A549 (cell line): ENCODE results near the gene C1QTNF12. TPM values are rescaled to one million over a fixed set of nuclear protein-coding genes. Genes with fewer than 3 reads are reported as not detected.

Experiments used
- ATAC-seq, 2 experiments: fragments of 200-7000 bp in 1 of 2; fragments of >200 bp in 1 of 2; cut with Nextera tagmentation in 1 of 2; cut with Tn5 transposase in 1 of 2; 3 replicates each; pipeline versions ENCODE4 v1.8.0 to v1.9.1; 2018 to 2020; ENCODE audit warnings: mild to moderate bottlenecking in 1 of 2, moderate library complexity in 1 of 2
- CTCF ChIA-PET: fragments of 300-600 bp; sonication (Branson Sonifier 250); formaldehyde crosslinking; extraction: SDS; loops from one replicate; lab custom pipeline; 2021; ENCODE audit warnings: antibody characterized with exemption, inconsistent platforms; lab: Yijun Ruan, JAX
- POLR2A ChIA-PET: fragments of 350-600 bp; formaldehyde crosslinking; extraction: SDS; loops from one replicate; lab custom pipeline; 2021; ENCODE audit warnings: antibody characterized with exemption, inconsistent platforms; lab: Yijun Ruan, JAX
- DNase-seq, 2 experiments: peaks; one replicate each; pipeline versions ENCODE4 v3.0.0 to v3.0.0-alpha.2; 2011 to 2016; ENCODE audit warnings: low read depth in 1 of 2, low spot score in 1 of 2
- FAIRE-seq: peaks from 2 replicates; lab custom pipeline; 2011; peaks lifted over from hg19 to GRCh38; lab: Jason Lieb, UNC
- H3K27ac ChIP-seq, 2 experiments: fragments of >200 bp; sonication (Bioruptor Twin); formaldehyde crosslinking; 3 replicates each; pipeline ENCODE4 v1.5.1; 2016 to 2017
- H3K4me1 ChIP-seq: fragments of >200 bp; sonication (Bioruptor Twin); formaldehyde crosslinking; 3 replicates; pipeline ENCODE4 v1.6.1; 2016
- H3K4me2 ChIP-seq: fragments of >200 bp; sonication (Bioruptor Twin); formaldehyde crosslinking; 3 replicates; pipeline ENCODE4 v1.6.1; 2016
- H3K4me3 ChIP-seq: fragments of >200 bp; sonication (Bioruptor Twin); formaldehyde crosslinking; 3 replicates; pipeline ENCODE4 v1.5.1; 2016
- H3K9me3 ChIP-seq: fragments of >200 bp; sonication (Bioruptor Twin); formaldehyde crosslinking; 3 replicates; pipeline ENCODE4 v1.6.1; 2016
- BCL3 ChIP-seq: fragments of >200 bp; sonication (Bioruptor Twin); formaldehyde crosslinking; IDR thresholded peaks from 3 replicates; pipeline ENCODE4 v1.6.1; 2016
- CBX2 ChIP-seq: fragments of 200-600 bp; sonication (generic); IDR thresholded peaks from 2 replicates; pipeline ENCODE4 v1.6.1; 2016; ENCODE audit warnings: low read depth, mild to moderate bottlenecking, borderline replicate concordance
- CEBPB ChIP-seq, 2 experiments: fragments of >200 bp in 1 of 2; sonication (Bioruptor Twin) in 1 of 2; formaldehyde crosslinking in 1 of 2; IDR thresholded peaks; 2 replicates each; pipeline ENCODE4 v1.6.1; 2012 to 2016
- CHD2 ChIP-seq: fragments of 150-350 bp; IDR thresholded peaks from 2 replicates; pipeline ENCODE4 v1.6.1; 2014; ENCODE audit warnings: low read length; ENCODE audit not compliant: partially characterized antibody
- CTCF ChIP-seq: fragments of >200 bp; sonication (Bioruptor Twin); formaldehyde crosslinking; IDR thresholded peaks from 3 replicates; pipeline ENCODE4 v1.5.1; 2016
- E2F6 ChIP-seq: IDR thresholded peaks from 2 replicates; pipeline ENCODE4 v1.6.1; 2012; ENCODE audit warnings: low read depth, borderline replicate concordance
- EHMT2 ChIP-seq: fragments of 200-600 bp; sonication (generic); IDR thresholded peaks from 2 replicates; pipeline ENCODE4 v1.6.1; 2016; ENCODE audit warnings: antibody characterized with exemption, low read depth, mild to moderate bottlenecking, moderate library complexity
- FOSB ChIP-seq: fragments of 250-450 bp; sonication (Bioruptor Pico); IDR thresholded peaks from 2 replicates; pipeline ENCODE4 v1.5.0; 2020; ENCODE audit warnings: mild to moderate bottlenecking, moderate library complexity
- FOSL2 ChIP-seq, 2 experiments: fragments of 450-650 bp in 1 of 2; fragments of >200 bp in 1 of 2; sonication (Bioruptor Twin) in 1 of 2; formaldehyde crosslinking; IDR thresholded peaks; 2 replicates each; pipeline versions ENCODE4 v1.5.0 to v1.6.1; 2016 to 2020; ENCODE audit warnings: mild to moderate bottlenecking in 1 of 2, moderate library complexity in 1 of 2
- FOXS1 ChIP-seq: fragments of 250-450 bp; sonication (Bioruptor Pico); IDR thresholded peaks from 2 replicates; pipeline ENCODE4 v1.5.0; 2020; ENCODE audit warnings: mild to moderate bottlenecking, moderate library complexity
- GATA3 ChIP-seq: IDR thresholded peaks from 2 replicates; pipeline ENCODE4 v1.6.1; 2012; ENCODE audit warnings: borderline replicate concordance
- HDAC2 ChIP-seq: fragments of 200-600 bp; sonication (generic); IDR thresholded peaks from 2 replicates; pipeline ENCODE4 v1.6.1; 2016
- HEYL ChIP-seq: fragments of 250-450 bp; sonication (Bioruptor Pico); IDR thresholded peaks from 2 replicates; pipeline ENCODE4 v1.8.0; 2021; ENCODE audit warnings: mild to moderate bottlenecking, moderate library complexity
- JUNB ChIP-seq: fragments of >200 bp; sonication (Bioruptor Twin); formaldehyde crosslinking; IDR thresholded peaks from 2 replicates; pipeline ENCODE4 v1.6.1; 2016
- PBX3 ChIP-seq: IDR thresholded peaks from 2 replicates; pipeline ENCODE4 v1.6.1; 2012
- RAD21 ChIP-seq, 2 experiments: fragments of >200 bp in 1 of 2; sonication (Bioruptor Twin) in 1 of 2; formaldehyde crosslinking in 1 of 2; IDR thresholded peaks in 1 of 2; conservative IDR thresholded peaks in 1 of 2; 2 replicates in 1 of 2; 3 replicates in 1 of 2; pipeline ENCODE4 v1.6.1; 2012 to 2018; ENCODE audit warnings: inconsistent platforms in 1 of 2
- RARB ChIP-seq: fragments of 250-450 bp; sonication (Bioruptor Pico); IDR thresholded peaks from 2 replicates; pipeline ENCODE4 v1.8.0; 2021; ENCODE audit warnings: mild to moderate bottlenecking, moderate library complexity
- RFX5 ChIP-seq: fragments of 450-650 bp; IDR thresholded peaks from 2 replicates; pipeline ENCODE4 v1.7.1; 2014; ENCODE audit warnings: antibody characterized with exemption, mild to moderate bottlenecking, moderate library complexity
- RNF2 ChIP-seq: fragments of 200-600 bp; sonication (generic); IDR thresholded peaks from 2 replicates; pipeline ENCODE4 v1.6.1; 2016; ENCODE audit warnings: low read depth, mild to moderate bottlenecking, antibody characterized with exemption, moderate library complexity, borderline replicate concordance
- WGBS: methylation state at CpG from one replicate; pipeline ENCODE4 v1.1.6; 2017; ENCODE audit errors: missing lambda C conversion rate; 5-methylcytosine and 5-hydroxymethylcytosine counted together
- polyA plus RNA-seq, 4 experiments: library from polyadenylated mRNA; depleted of rRNA in 3 of 4; stranded (reverse); fragments of >200 nt; fragmentation: RNase III in 1 of 4; extraction: RNeasy Plus Mini Kit Qiagen cat#74134 plus additional on column Dnase treatment in 1 of 4; gene quantifications; 2 replicates in 3 of 4; 3 replicates in 1 of 4; pipeline ENCODE4 v1.2.3, GENCODE V29; 2011 to 2017

Gene C1QTNF12
- polyA plus RNA-seq, 2 of the 4 experiments (the other 2 are of a cell fraction): 0.47 to 0.83 TPM

DNA sequence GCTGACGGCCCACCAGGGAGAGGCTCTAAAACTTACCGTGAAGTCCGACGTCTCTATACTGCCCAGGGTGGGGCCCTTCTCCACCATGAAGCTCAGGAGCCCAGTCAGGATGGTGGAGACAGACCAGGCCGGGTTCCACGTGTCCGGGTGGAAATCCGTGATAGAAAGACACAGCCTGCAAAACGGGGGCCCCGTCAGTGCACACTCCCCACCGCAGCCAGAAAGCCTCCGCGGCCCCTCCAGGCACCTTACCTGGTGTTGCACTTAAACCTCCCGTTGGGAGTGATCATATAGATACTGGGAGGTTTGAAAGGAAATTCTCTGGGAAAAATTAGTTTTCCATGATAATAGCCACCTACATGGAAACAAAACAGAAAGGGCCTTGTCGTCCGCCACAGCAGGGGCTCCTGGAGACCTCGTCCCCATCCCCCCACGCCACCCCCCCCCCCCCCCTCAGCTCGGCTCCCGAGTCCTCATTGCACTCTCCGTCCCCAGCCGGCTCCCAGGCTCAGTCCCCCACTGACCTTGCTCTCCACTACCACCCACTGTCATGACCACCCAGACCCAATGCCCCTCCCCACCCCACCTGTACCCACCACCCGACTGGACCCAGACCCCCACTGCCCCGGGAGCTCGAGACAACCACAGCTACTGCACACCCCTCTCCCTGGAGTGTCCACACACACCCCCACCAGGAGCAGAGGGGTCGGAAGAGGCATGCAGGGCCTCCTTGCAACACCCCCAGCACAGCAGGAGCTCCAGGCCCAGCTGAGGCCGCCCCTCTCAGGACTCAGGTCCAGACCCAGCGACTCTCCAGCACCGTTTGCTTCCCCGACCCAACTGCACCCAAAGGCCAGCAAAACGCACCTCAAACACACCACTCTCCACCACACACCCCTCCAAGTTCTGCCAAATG is 10.7 kb upstream of the C1QTNF12 start:
- no peak for ATAC-seq
- no peak for FAIRE-seq
- TF ChIP-seq RFX5 (no peak), RNF2 (no peak), FOSL2 (IDR thresholded peaks at IDR 0.05) (no peak), FOSL2 (CRISPR knock-in tag; IDR thresholded peaks at IDR 0.05) (no peak), RAD21 (conservative IDR thresholded peaks at IDR 0.05 in 1 of 2, IDR thresholded peaks at IDR 0.05 in 1 of 2) (no peak), FOXS1 (CRISPR knock-in tag) (no peak), CEBPB (IDR thresholded peaks at IDR 0.05) (no peak), HEYL (CRISPR knock-in tag) (no peak), CBX2 (no peak)
- POLR2A ChIA-PET: interaction anchor here (0.6 kb wide), 1 partner anchor 16 kb away, joined by 3 read pairs; the partner anchor contains the start of gene UBE2J2
- Histone ChIP-seq H3K4me3 (no peak overlapping the region), H3K27ac (no peak overlapping the region), H3K9me3 (no peaks in the 10 kb centered on the region), H3K4me1 (no peaks in the 10 kb centered on the region), H3K4me2 (no peak overlapping the region)
- CTCF ChIA-PET: interaction anchor here (0.6 kb wide), 2 partner anchors 137 to 371 kb away, joined by 3 read pairs; no protein-coding TSS in a partner anchor
- WGBS: 94% methylated on average over 22 of the region's 31 CpGs
- DNase-seq: no peak

GRCh38 chr1:1255611-1256010 is 9.1 kb upstream of the C1QTNF12 start:
- POLR2A ChIA-PET: no interaction called here
- 99% methylated on average over 5 of the region's 10 CpGs for WGBS
- H3K27ac ChIP-seq: no peak overlapping the region
- H3K4me1 ChIP-seq: no peaks in the 10 kb centered on the region
- CTCF ChIA-PET: interaction anchor here (1.7 kb wide), 1 partner anchor 134 kb away, joined by 3 read pairs; no protein-coding TSS in a partner anchor
- no peak overlapping the region for H3K4me3 ChIP-seq
- DNase-seq (no peak), ATAC-seq (peak in 1 of 2 experiments; percentile 23; a peak in 1 of 6 replicates), FAIRE-seq (no peak)
- H3K4me2 ChIP-seq: no peak overlapping the region
- TF ChIP-seq CEBPB (IDR thresholded peaks at IDR 0.05): no peak
- no peak for TF ChIP-seq FOXS1 (CRISPR knock-in tag)
- TF ChIP-seq E2F6: no peak
- no peak for TF ChIP-seq JUNB
- TF ChIP-seq PBX3: no peak
- TF ChIP-seq EHMT2: no peak
- no peak for TF ChIP-seq BCL3
- no peak for TF ChIP-seq RARB (CRISPR knock-in tag)
- no peak for TF ChIP-seq RAD21 (conservative IDR thresholded peaks at IDR 0.05 in 1 of 2, IDR thresholded peaks at IDR 0.05 in 1 of 2)
- TF ChIP-seq GATA3: no peak
- no peak for TF ChIP-seq FOSL2 (IDR thresholded peaks at IDR 0.05)
- no peak for TF ChIP-seq FOSL2 (CRISPR knock-in tag; IDR thresholded peaks at IDR 0.05)
- no peak for TF ChIP-seq FOSB
- TF ChIP-seq CTCF: no peak
- no peak for TF ChIP-seq CHD2
- TF ChIP-seq HDAC2: no peak
- H3K9me3 ChIP-seq: no peaks in the 10 kb centered on the region
